ENCODE data around the gene SLC16A1.

SLC16A1 gene

GRCh38 chr1:112879834-112880233 is 76.2 kb downstream of the SLC16A1 start:
- TF ChIP-seq MAX (IDR thresholded peaks at IDR 0.05) (no peak), USF1 (IDR thresholded peaks at IDR 0.05) (no peak), ZBTB7A (IDR thresholded peaks at IDR 0.05; ENCODE audit: low read depth) (no peak), REST (IDR thresholded peaks at IDR 0.05; ENCODE audit: low read depth) (no peak), YY1 (IDR thresholded peaks at IDR 0.05; ENCODE audit: low read depth) (no peak), EP300 (IDR thresholded peaks at IDR 0.05; ENCODE audit: borderline replicate concordance) (no peak), FOXM1 (IDR thresholded peaks at IDR 0.05; ENCODE audit: borderline replicate concordance, low read depth) (no peak), EGR1 (IDR thresholded peaks at IDR 0.05) (no peak), TEAD4 (IDR thresholded peaks at IDR 0.05) (no peak), CEBPB (IDR thresholded peaks at IDR 0.05) (no peak)

GRCh38 chr1:112878321-112878720 is 77.7 kb downstream of the SLC16A1 start:
- TF ChIP-seq REST (IDR thresholded peaks at IDR 0.05; ENCODE audit: low read depth) (no peak), EGR1 (IDR thresholded peaks at IDR 0.05) (no peak), USF1 (IDR thresholded peaks at IDR 0.05) (no peak), NFIC (IDR thresholded peaks at IDR 0.05) (no peak), MAX (IDR thresholded peaks at IDR 0.05) (no peak), YY1 (IDR thresholded peaks at IDR 0.05; ENCODE audit: low read depth) (no peak), TAF1 (IDR thresholded peaks at IDR 0.05; ENCODE audit: low read depth) (no peak)

- TF ChIP-seq CEBPB (IDR thresholded peaks at IDR 0.05) (no peak), ZBTB7A (IDR thresholded peaks at IDR 0.05; ENCODE audit: low read depth) (no peak), CREB1 (IDR thresholded peaks at IDR 0.05; ENCODE audit: low read depth) (no peak), NFIC (IDR thresholded peaks at IDR 0.05) (no peak), FOXM1 (IDR thresholded peaks at IDR 0.05; ENCODE audit: borderline replicate concordance, low read depth) (no peak), EP300 (IDR thresholded peaks at IDR 0.05; ENCODE audit: borderline replicate concordance) (no peak), YY1 (IDR thresholded peaks at IDR 0.05; ENCODE audit: low read depth) (no peak), REST (IDR thresholded peaks at IDR 0.05; ENCODE audit: low read depth) (no peak), TEAD4 (IDR thresholded peaks at IDR 0.05) (no peak), TAF1 (IDR thresholded peaks at IDR 0.05; ENCODE audit: low read depth) (no peak), MAX (IDR thresholded peaks at IDR 0.05) (no peak), RAD21 (IDR thresholded peaks at IDR 0.05; ENCODE audit: low read depth) (no peak), USF1 (IDR thresholded peaks at IDR 0.05) (no peak), TCF12 (IDR thresholded peaks at IDR 0.05; ENCODE audit: low read depth) (no peak), EGR1 (IDR thresholded peaks at IDR 0.05) (no peak)
Observed at GRCh38 chr1:112877750-112878149, 78.2 kb downstream of the SLC16A1 start.

GRCh38 chr1:112876315-112876714 is 79.7 kb downstream of the SLC16A1 start:
- no peak for TF ChIP-seq EGR1 (IDR thresholded peaks at IDR 0.05)
- no peak for TF ChIP-seq CEBPB (IDR thresholded peaks at IDR 0.05)
- no peak for TF ChIP-seq TAF1 (IDR thresholded peaks at IDR 0.05; ENCODE audit: low read depth)
- no peak for TF ChIP-seq TCF12 (IDR thresholded peaks at IDR 0.05; ENCODE audit: low read depth)
- TF ChIP-seq TEAD4 (IDR thresholded peaks at IDR 0.05), result no peak
- no peak for TF ChIP-seq REST (IDR thresholded peaks at IDR 0.05; ENCODE audit: low read depth)
- TF ChIP-seq FOXM1 (IDR thresholded peaks at IDR 0.05; ENCODE audit: borderline replicate concordance, low read depth), result no peak
- TF ChIP-seq RAD21 (IDR thresholded peaks at IDR 0.05; ENCODE audit: low read depth), result no peak
- no peak for TF ChIP-seq CREB1 (IDR thresholded peaks at IDR 0.05; ENCODE audit: low read depth)
- no peak for TF ChIP-seq ZBTB7A (IDR thresholded peaks at IDR 0.05; ENCODE audit: low read depth)
- no peak for TF ChIP-seq NFIC (IDR thresholded peaks at IDR 0.05)
- no peak for TF ChIP-seq YY1 (IDR thresholded peaks at IDR 0.05; ENCODE audit: low read depth)
- TF ChIP-seq USF1 (IDR thresholded peaks at IDR 0.05), result no peak
- no peak for TF ChIP-seq EP300 (IDR thresholded peaks at IDR 0.05; ENCODE audit: borderline replicate concordance)
- no peak for TF ChIP-seq MAX (IDR thresholded peaks at IDR 0.05)

Measured in Ishikawa (cell line).